Vagina (tissue), 2 donors: ENCODE data around the gene E4F1.

Source experiments
- CTCF ChIP-seq, 3 experiments: fragments of 450-650 bp in 2 of 3; fragments of 200-600 bp in 1 of 3; sonication (generic) in 1 of 3; IDR thresholded peaks; one replicate each; pipeline ENCODE4 v1.5.1; 2017 to 2019; ENCODE audit warnings: antibody characterized with exemption in 3 of 3, mild to moderate bottlenecking in 2 of 3, moderate library complexity in 2 of 3
- POLR2A ChIP-seq, 2 donors: fragments of 450-650 bp; IDR thresholded peaks; one replicate each; pipeline ENCODE4 v1.6.1; 2017; ENCODE audit warnings: antibody characterized with exemption in 2 of 2, mild to moderate bottlenecking in 2 of 2, moderate library complexity in 2 of 2
- POLR2AphosphoS5 ChIP-seq, 2 donors: sonication (generic); formaldehyde crosslinking; IDR thresholded peaks; one replicate each; pipeline ENCODE4 v1.9.0; 2017; ENCODE audit warnings: antibody characterized with exemption in 2 of 2, mild to moderate bottlenecking in 2 of 2, low read depth in 1 of 2; ENCODE audit not compliant: insufficient read depth in 1 of 2

- no peak for TF ChIP-seq CTCF (IDR thresholded peaks at IDR 0.05)
- TF ChIP-seq POLR2AphosphoS5 (IDR thresholded peaks at IDR 0.05; ENCODE audit: insufficient read depth in 1 of 2, low read depth in 1 of 2): no peak
- no peak for TF ChIP-seq POLR2A (IDR thresholded peaks at IDR 0.05)
Measured at GRCh38 chr16:2199095-2199494, 24.3 kb upstream of the E4F1 start.
